CD4-positive, alpha-beta T cell treated with Interleukin-6 for 4 hours (primary cell): Measurements from ENCODE around the gene VEGFA.

ENCODE experiments used
- DNase-seq: peaks from one replicate; pipeline ENCODE4 v3.0.0-alpha.2; 2020; ENCODE audit warnings: mixed read lengths

VEGFA gene

GRCh38 chr6:43739642-43740091 is 30.3 kb upstream of the VEGFA start:
- no peak for DNase-seq

GRCh38 chr6:43740321-43740960 is 29.6 kb upstream of the VEGFA start:
- DNase-seq: no peak

DNA sequence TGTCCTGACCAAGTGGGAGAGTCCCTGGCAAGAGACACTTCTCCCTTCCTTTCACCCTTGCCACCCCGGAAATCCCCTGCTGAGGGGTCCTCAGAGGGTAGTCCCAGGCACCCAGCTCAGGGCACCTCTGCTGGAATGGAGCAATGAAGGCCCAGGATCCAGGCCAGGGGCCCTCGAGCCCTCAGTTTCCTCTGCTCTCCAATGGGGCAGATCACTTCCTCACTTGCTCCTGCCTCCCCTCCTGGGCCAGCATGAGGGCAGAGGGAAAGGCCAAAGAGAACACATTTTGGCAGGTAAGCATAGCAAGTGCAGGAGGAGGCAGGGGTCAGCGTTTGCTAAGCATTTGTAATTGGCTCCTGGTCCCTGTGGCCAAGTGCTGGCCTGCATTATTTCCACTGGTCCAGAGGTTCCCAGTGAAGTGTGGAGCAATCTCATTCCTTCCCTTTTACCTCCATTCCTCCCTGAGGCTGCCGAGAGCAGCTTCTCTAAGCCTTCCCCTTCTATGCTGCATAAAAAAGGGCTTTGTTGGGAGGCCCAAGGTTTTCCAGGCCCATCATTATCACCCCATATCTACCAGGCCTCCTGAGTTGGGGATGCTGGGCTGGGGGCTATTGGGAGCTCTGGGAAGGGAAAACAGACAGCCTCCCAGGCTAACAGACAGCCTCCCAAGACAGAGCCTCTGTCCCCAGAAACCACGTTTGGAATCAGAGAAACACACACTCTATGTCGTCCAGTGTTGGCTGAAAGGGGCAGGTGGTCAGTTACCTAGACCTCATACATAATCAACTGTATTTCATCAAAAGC is 28.8 kb upstream of the VEGFA start:
- no peak for DNase-seq

DNA sequence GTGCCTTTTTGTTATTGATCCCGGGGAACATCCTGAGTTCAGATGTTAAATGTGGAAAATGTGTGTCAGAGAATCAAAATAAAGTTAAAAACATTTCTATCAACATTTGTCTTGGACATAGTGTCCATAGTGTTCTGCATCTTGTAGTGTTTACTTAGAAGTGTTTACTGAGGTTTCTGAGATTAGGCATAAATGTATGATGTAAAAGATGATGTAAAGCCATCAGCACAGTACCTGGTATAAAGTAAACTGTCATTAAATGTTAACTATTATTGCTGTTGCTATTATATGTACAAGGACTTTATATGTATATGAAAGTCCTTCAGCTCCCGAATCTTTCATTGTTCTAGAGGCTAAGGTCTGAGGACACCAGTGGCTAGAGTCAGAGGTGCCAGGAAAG is 28.2 kb upstream of the VEGFA start:
- no peak for DNase-seq

DNA sequence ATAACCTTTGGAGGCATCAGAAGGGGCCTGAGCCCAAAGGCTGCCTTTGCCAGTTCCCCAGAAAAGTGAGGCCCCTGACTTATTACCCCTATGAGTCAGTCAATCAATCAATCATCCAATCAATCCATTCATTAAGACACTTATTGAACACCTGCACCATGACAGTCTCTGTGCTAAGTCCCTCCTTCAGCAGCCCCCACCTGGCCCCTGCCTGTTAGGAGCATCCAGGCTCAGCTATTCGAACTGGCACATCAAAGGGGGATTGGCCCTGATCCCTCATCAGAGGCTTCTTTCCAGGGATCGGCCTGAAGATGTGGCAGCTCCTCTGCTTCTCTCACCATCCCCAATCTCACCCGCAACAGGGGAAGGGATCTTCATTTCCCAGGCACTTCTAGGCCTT is 27.7 kb upstream of the VEGFA start:
- DNase-seq: no peak

DNA sequence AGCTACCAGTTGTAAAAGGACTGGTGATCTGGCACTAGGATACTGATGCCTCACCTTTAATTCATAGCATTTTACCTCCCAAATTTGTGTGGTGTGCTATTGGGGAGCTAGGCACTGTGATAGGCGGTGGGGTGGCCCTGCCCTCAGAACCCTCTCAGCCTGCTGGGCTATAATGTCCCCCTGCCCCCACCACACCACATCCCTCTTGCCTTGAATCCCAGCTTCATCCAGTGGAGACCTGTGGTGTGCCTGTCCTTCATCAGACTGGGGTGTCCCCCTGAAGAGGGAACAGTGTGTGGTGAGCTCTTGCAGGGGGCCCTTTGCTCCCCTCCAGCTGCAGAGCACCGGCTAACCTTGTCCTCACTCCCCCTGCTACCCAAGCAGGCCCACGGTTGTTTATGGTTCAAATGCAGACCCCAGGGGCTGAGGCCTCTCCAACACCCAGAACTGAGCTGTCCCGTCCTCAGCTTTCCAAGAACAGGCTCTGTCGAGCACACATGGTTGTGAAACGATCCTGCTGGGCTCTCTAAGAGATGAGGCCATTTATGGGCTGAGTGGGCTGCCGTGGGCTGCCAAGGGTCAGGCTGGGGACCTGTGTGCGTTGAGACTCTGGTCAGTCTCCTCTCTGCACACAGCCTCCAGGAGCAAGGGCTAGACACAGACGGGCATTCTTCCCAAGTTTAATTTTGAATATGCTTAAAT is 26.9 kb upstream of the VEGFA start:
- DNase-seq: no peak

- no peak for DNase-seq
Observed at GRCh38 chr6:43743682-43744381, 26.2 kb upstream of the VEGFA start.

- DNase-seq: no peak
Observed at GRCh38 chr6:43744491-43744890, 25.5 kb upstream of the VEGFA start.

- no peak for DNase-seq
Observed at GRCh38 chr6:43744931-43745727, 24.9 kb upstream of the VEGFA start.

- DNase-seq: no peak
Observed at GRCh38 chr6:43746071-43746470, 23.9 kb upstream of the VEGFA start.

DNA sequence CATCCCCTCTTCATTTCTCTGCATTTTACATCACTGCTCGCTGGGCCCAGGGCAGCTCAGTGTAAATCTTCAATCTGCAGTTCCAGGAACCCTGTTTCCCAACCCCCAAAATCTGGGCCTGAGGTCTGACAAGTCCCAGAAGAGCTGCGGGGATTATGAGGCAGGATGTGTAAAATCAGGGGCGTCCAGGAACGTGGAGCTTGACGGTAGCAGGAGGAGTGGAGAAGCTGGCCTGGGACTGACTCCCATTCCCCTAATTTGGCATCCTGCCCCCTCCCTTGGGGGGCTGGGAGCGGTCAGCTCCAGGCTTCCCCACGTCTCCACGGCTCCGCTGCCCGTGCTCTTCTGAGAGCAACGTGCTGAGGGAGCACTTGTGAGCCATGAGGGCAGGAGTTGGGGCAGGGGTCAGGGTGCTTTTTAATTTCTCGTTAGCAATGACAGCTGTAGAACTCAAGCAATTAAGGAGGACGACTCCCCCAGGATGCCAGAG is 23.4 kb upstream of the VEGFA start:
- DNase-seq: no peak

DNA sequence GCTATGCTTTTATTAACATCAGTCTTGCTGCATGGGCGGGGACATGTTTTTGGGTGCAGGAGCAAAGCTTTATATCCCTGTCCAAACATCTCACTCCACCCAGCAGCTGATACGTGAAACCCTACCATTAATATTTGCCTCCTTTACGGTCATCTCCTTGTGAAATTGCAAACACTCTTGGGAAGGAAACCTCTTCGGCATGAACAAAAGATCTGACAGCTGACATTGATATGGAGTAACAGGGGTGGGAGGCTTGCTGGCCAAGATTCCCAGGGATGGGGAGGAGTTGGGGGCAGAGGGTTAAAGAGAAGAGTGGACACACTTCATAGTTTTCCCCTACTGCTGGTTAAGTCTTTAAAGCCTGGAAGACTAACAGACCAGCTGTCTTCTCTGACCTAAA is 22.2 kb upstream of the VEGFA start:
- DNase-seq: no peak

GRCh38 chr6:43748765-43749164 is 21.2 kb upstream of the VEGFA start:
- no peak for DNase-seq

DNA sequence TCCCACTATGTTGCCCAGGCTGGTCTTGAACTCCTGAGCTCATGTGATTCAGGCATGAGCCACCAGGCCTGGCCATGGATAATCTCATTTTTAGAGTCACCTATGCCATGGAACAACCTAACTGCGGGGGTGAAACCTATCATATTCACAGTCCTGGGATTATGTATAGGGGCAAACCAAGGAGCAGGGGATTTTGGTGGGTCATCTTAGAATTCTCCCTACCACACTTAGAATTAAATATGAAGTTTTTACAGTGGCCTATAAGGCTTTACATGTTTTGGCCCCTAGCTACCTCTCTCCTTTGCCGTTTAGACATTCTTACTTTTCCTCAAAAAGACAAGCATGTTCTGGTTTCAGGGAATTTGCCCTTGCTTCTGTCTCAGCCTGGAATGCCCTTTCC is 20.6 kb upstream of the VEGFA start:
- no peak for DNase-seq

DNA sequence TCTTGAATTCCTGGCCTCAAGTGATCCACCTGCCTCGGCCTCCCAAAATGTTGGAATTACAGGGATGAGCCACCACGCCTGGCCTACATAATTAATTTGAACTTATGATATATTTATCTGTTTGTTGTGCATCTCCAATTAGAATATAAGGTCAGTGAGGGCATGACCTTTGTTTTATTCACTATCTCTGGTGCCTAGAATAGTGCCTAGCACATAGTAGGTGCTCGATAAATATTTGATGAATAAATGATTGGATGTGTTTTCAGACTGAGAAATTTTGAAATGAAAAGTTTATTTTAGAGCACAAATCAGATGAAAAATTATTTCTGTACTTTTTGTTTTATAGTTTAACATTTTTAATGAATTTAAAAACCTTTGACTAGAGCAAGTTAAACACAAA is 19.4 kb upstream of the VEGFA start:
- no peak for DNase-seq

GRCh38 chr6:43753570-43754183 is 16.3 kb upstream of the VEGFA start:
- no peak for DNase-seq

GRCh38 chr6:43757966-43758616 is 11.9 kb upstream of the VEGFA start:
- DNase-seq: no peak

DNA sequence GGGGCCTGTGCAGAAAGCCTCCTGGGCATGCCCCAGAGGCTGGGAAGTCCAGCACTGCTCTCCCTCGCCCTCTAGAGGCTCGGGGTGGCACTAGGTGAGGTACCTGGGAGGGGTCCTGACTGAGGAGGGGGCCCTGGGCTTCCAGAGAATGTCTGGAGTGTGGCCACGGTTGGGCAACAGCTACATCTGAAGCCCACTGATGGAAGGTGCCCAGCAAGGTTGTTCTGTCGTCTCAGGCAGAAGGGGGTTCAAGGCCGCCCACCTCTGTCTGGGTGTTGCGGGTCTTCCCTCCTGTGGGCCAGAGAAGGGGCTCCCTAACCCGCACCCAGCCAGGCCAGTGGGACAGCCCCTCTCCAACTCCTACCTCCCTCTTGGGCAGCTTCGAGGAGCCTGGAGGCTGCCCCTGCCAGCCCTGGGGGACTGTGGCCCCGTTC is 11.4 kb upstream of the VEGFA start:
- DNase-seq: peak; percentile 7

DNA sequence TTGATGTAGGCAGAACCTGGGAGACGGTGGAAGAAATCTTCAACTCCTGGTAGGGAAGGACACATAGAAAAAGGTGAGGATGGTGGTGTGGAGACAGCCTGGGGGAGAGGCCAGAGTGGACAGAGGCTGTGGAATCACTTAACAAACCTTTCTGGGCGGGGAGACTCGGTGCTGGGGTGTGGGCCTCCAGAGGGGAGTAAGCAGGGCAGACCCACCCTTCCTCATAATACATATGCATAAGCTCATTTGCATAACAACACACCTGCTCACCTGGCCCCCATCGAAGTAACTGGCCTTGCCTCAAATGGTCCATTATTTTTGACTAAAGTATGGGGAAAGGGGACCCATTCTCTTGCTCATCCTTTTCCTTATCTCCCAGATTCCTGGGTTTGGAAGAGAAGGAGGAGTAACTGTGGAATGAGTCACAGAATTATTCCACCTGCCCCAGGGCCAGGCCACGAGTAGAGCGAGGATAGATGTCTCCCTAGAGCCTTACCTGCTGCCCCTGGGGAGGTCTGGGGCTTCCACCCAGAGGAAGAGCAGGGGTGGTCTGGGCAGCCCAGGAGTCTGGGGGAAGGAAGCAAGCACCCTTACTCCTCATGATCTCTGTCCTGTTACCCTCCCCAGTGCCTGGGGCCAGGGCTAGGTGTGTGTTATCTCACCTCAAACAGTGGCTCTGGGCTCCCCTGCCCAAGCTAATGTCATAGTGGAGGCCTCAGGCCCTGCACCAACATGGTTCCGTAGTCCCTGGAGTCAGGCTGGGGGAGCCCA is 10.7 kb upstream of the VEGFA start:
- DNase-seq: no peak

DNA sequence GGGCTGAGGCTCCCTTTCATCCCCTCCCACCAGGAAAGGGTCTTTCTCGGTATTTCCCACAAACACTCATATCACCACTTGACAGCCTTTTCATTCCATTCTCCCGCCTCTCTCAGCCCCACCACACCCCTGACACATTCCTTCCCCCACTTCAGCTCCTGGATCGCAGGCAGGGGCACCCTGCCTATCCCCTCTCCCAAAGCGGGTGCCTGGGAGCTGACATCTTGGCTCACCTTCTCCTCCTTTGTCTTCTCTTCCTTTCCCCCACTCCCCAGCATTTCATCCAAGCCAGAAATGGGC is 10.2 kb upstream of the VEGFA start:
- DNase-seq: no peak
